Activated CD4-positive, alpha-beta T cell treated with anti-CD3 and anti-CD28 coated beads, Interleukin-2, Interleukin-6, amounts not matched to agents 100 ng/mL and 50 ng/mL, durations not matched to agents 16 hours and 8 hours (primary cell): ENCODE measurements around the gene DPH3.
"Not testable (repeated sequence)": the region's sequence is repeated elsewhere in the genome, so short reads cannot be mapped to it uniquely, and the experiment has no call there.

Experiments
- DNase-seq: peaks from one replicate; pipeline ENCODE4 v3.0.0-alpha.2; 2020

Gene DPH3

DNA sequence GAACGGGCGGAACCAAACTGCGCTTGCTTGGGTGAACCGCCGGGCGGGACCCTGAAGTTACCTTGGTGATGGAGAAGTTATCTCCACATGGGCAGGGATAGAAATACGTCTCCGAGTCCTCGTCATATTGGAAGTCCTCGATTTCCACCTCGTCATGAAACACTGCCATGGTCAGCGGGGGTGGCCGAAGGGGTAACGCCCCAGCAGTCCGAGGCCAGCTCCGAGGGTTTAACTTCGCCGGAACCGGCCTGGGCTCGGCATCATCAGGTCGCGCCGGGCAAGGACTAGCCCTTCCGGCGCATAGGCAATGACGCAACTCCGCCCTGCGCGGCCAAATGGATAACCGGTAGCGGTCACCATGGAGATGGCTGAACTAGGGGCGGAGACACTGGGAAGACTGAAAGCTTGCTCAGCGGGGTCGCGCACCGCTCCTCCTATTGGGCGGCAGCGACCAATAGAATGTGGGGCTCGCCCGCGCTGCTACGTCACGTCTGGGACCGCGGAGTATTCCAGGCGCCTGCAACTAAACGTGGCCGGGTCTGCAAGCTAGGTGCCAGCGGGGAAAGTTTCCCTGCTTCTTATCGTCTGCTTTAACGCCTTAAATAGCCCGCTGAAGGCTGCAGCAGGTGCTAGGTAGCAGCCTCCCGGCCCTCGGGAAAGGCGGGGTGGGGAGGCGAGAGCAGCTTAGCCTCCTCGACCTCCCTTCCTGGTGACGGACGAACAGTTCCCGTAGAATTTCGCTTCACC lies at the start of gene DPH3, which contains the start of gene OXNAD1:
Gene DPH3, minus strand, starts transcription at position 236 of the 747 bp plus-strand sequence. Its CDS starts 67 bp downstream, at position 169.
Gene OXNAD1, plus strand, starts transcription at position 505 of the 747 bp plus-strand sequence. CDS start 5,741 bp downstream, outside the sequence.
- DNase-seq, result peak; percentile 100

DNA sequence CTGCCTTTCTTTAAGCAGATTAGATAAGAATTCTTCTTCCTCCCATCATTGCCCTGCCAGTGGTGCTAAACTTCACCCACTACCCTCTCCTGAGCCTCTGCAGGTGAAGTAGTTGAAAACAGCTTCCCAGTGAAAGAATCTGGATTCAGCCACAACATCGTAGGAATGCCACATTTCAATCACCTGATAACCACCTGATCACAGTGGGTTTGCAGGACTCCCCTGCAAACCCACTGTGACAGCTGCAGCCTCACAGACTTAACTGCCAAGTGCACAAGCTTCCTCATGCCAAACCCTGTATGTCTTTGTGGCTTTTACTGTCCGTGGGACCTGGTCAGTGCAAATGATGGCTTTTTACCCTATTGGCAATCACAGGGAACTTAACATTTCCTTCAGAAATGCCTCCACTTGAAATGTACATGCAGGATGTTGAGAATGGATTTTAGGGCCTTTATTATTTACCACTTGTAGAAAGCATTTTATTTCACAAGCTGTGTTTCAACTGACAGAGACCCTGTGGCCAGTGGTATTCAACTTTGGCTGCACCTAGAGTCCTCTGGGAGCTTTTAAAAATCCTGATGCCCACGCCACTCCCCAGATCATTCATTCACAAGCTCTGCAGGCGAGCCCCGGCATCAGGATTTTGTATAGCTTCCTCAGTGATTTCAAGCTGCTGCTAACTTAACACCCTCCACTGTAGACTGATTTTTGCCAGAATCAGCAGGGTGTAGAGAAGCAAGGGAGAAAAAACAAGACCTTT lies 49.3 kb upstream of the DPH3 start:
- DNase-seq, result no peak

DNA sequence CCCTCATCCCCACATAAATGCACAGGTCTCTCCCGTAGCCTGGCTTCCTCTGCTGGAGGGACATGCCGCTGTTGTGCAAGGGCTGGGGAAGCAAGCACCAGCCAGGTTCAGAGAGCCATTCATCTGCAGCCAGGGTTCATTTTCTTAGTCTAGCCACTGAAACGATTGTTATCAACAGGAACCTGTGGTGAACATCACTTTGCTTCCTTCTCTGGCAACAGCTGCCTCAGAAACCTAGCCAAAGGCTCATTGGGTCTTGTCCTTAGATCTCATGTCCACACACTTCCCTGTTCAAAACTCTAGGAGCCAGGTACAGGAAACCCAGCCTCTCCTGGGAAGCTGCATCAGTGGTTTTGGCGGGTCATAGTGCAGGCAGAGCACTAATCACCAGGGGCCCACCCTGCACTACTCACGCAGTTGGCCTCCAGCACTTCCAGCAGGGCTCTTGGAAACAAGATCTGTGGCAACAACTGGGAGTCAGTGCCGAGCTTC lies 47.3 kb upstream of the DPH3 start:
- peak; percentile 84 for DNase-seq

DNA sequence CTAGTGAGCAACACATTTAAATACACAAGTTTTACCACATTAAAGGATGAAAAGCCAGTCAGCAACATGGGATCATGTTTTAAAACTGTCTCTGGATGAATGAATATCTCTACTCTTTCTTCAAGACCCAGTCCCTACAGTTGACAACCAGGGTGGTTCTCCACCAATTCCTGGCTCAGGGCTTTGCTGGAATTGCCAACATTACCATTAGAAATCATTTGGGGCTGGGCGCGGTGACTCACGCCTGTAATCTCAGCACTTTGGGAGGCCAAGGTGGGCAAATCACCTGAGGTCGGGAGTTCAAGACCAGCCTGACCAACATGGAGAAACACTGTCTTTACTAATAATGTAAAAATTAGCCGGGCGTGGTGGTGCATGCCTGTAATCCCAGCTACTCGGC lies 45.7 kb upstream of the DPH3 start:
- DNase-seq, result not testable (repeated sequence)

DNA sequence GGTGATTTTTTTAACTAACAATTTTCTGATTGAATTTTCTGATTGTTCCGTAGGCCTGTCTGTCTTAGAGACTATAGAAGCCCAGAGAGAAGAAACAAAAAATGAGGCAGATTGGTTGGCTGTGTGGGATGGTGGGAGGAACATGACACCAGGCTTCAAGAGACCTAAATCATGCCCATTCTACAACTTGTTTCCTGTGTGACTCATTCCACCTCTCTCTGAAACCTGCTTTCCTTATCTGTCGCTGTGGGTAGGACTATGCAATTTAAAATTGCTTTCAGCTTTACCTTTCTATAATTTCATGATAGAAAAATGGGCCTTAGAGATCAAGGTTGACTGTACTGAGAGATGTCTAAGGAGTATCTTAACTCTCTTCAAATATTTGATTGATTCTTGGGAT lies 44.8 kb upstream of the DPH3 start:
- peak; percentile 88 for DNase-seq

DNA sequence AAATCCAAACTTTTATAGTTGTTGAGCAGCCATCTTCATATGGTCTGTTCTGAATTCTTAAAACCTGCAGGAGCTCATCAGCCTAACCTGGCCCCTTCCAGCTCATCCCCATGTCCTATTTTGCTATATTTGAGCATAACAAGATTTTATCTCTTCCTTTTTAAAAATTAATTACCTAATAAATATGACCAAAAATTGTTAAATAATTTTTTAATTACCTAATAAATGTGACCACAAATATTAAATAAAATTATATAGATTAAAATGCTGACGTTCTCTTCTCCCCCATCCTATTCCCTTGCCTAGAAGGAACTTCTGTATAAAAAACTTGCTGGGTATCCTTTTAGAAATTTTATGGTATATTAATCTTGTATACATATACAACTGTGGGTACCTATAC lies 44.0 kb upstream of the DPH3 start:
- DNase-seq, result no peak

DNA sequence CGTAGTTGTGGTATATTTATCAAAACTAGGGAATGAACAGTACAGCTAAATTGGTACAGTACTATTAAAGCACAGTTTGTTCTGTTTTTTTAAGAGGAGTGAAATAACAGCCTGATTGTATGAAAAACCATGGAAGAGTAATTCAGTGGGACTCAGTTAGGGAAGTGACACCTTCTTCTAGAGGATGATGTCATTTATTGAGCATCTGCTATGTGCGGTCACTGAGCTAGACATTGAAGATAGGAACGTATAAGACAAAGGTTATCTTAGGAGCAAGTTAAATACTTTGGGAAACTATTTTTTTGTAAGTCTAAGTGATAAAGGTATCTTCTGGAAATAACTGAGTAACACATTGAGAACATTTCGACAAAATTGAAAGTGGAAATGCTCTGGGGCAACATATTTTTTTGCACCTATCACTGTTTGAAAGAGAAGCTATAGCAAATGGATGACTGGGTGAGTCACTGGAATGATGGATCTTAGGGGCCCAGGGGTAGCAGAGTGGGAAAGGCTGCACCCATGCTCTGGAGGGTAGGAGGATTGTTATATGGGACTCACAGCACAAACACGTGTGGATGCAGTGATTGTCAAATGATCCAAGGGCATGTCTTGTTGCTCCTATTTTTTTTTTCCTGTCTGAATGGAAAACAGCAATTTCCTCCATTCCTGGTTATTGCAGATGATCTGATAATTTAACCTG lies 43.2 kb upstream of the DPH3 start:
- no peak for DNase-seq

DNA sequence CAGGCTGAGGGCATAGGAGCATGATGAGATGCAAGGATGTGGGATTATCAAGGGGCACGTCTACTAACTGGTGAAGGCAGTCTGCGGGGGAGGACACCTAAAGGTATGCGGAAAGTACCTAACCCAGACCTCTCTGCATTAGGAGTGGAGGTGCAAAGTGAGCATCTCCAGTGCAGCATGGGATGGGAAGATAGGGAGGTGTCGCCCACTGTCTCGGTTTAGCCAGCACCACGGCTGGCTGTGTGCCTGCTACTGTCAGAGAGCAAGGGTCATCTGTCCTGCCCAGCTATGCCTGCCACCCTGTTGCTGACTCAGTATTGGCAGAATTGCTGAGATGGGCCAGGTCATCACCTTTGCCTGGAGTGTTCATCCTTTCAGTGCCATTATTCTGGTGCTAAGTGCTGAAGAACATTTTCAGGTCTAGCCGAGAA lies 40.4 kb upstream of the DPH3 start:
- DNase-seq, result peak; percentile 48

DNA sequence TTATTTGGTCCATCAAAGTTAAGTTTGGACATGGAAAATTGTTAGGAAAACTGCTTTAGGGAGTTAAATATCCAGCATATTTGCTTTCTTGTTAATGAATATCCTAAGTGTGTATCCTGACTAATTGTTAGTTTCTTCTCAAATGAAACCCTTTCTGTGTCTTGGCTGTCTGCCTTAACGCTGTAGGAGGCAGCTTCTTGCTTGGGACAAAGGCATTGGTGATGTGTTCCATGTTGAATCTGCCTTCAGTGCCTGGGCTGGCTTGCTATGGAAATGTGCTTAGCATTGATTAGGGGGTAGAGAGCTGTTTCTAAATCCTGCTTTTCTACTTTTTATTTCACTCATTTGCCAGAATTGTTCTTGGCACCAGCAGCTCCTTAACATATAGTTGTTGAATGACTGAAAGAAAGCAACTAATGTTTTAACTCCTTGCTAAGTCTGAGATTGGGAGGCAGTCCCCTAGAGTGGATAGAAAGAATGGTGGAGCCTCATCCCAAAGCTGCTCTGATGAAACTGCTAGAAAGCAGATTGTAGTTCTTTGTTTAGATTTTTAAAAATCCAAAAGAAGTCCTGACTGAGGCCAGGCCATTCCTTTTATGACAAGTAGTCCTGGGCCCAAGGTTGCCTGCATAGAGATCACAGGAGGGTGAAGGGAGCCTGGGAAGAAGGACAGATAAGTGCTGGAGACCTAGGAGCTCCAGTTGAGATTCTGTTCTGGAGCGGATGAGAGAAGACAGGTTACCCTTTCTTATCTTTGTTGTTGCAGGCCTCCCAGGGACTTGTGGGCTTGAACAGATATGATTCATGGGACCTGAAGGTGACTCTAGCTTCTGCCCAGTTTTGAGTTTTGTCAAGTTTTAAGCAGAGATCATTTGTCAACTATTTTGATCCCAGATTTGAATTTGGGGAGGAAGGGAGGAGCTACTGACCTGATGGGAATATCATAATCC lies 39.6 kb upstream of the DPH3 start:
- DNase-seq, result no peak

DNA sequence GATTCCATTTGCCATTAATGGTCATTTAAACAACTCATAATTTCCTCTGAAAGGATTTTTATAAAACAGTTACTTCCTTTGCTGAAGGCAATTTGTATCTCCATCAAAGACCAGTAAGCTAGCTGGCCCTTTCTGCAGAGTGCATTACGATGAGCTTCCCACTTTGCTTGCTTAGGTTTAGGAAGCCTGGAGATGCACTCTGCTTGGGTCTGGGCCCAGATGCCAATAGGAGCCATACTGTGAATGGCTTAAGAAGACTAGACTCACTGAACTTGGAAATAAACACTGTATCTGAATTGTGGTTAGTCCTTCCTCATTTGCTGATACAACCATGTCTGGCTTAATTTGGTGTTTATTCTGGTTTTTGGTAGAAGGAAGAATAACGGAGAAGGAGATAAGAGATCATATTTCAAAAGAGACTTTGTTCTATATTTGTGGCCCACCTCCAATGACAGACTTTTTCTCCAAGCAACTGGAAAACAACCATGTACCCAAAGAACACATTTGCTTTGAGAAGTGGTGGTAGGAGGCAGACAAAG lies 38.4 kb upstream of the DPH3 start:
- DNase-seq, result no peak

DNA sequence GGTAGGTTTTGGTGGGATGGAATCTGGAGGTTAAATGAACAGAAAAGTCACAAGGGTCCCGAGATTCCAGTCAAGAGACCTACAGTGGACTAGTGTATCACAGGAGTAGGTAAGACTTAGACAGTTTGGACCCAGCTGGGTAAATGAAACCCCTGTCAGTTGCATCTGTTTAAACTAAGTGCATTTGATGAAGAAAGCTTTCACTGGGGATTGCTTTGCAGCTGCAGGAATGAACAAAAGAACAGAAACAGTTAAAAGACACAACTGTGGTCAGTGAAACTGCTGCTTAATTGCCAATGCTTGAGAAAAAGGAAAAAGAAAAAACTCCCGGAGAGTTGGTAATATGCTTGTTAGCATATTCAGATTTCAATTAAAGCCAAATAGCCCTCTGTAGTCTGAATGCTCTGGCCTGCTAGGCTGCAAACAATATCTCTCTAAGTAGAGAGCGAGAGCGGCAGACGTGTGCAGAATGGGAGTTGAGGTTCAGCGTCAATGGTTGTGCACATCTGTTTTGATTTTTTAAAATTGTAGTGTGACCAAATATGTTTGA lies 37.4 kb upstream of the DPH3 start:
- no peak for DNase-seq

DNA sequence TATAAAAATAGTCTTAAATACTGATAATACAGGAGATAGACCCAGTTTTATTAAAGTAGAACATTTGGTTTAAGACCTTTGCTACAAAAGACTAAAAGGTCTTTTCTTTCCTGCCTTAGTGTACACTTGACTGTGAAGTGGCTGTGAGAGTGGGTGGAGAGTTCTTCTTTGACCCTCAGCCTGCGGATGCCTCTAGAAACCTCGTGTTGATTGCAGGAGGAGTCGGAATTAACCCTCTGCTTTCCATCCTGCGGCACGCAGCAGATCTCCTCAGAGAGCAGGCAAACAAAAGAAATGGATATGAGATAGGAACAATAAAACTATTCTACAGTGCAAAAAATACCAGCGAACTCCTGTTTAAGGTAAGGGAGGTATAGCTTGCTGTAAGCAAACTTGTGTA lies 36.8 kb upstream of the DPH3 start:
- peak; percentile 38 for DNase-seq

DNA sequence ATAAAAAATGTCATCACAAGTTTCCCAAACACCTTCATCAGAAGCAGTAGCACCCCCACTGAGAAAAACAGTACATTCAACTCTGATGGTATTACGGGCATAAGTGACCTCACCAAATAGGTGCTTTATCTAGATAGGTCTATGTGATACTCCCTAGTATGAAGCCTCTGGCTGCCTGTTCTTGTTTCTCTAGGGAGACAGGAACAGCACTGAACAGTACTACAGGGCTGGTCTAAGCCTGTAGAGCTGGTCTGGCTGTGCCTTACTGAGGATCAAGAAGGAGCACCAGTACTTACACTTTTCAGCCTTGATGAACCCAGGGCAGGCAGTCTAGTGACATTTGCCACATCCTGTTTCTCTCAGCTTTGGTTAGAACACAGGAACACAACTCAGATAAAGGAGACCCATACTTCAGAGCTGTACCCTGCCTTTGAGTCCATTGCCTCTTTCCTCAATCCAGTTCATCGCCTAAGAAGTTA lies 36.2 kb upstream of the DPH3 start:
- peak; percentile 75 for DNase-seq

DNA sequence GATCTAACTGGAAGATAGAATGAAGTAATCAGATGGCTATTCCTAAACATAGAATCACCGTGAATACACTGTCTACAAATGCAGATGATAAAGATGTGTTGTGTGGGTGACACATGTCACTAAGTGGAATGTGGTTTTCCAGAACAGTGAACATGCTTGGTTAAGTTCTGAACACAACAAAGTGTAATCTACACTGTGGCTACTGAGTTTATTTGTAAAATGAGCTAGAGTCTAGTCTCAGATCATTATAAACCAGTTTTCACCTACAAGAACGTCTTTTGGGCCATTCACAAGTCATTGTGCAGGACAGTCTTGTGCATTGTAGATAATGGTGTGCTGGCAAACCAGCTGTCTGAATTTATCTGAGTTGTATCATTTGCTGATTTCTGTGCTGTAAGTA lies 35.6 kb upstream of the DPH3 start:
- no peak for DNase-seq

DNA sequence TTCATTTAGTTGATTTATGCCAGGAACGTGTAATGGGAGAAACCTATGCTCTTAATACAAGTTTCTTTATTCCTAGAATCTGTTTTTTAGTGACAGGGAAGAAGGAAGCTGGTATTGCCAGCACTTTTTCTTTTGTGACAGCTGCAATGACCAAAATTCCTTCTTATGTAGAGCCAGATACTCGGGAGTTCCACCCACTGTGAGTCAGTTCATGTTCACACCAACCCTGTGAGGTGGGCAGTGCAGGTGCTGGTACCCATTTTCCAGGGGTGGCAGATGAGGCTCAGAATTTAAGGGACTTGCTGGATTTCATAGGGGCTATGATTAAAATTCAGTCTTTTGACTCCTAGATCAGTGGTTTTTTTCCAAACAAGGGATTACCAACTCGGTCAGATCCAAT lies 35.0 kb upstream of the DPH3 start:
- no peak for DNase-seq

DNA sequence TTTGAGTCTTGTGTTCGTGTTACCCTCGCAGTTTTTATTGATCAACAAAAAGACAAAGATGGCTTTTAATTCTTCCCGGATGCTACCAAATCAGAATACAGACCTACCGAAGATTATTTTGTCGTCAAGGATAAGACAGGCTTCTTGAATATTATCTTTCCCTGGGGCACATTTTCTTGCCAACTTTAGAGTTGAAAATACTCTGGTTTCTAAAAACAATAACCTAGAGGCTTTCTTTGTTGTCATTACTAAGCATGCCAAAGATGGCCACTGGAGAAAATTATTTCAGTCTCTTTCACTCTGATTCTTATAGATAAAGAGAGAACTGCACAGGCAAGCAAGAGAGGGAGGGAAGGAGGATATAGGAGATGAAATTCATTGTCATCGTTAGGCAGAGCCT lies 34.1 kb upstream of the DPH3 start:
- no peak for DNase-seq

DNA sequence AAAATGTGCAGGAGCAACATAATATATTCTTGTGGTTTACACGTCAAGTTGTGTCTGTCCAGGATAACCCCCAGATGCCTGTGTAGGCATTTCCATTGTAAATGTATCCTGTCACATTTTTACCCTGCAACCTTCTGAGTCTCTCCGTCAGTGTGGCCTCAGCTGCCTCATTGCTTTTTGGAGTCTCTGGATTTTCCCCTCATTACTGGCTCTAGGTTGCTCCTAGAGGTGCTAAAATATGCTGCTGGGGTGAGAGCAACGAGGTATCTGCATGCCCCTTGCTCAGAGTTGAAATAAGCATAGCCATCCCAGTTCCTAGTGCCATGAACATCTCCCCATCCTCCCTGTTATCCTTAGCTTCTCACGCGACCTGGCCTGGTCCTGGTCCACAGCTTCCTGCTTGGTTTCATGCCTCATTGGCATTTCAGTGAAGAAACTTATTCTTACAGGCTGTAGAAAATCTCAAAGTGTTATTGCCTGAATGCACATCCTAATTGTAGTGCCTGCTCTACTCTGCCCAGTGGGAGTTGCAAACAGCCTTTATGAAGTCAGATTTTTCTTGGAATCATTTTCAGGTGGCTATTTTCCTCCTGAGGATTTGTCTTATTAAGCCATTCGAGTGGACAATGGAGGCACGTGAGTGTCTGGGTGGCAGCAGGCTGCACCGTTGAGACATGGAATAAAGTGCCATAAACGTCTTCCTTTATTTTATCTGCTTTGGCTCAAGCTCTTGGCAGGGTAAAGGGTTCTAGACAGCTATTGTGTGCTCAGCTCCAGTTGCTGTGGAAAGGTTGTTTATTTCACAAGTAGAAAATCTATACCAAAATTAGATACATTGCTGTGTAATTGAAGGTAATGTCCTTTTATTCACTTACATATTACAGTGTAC lies 33.5 kb upstream of the DPH3 start:
- DNase-seq, result no peak

DNA sequence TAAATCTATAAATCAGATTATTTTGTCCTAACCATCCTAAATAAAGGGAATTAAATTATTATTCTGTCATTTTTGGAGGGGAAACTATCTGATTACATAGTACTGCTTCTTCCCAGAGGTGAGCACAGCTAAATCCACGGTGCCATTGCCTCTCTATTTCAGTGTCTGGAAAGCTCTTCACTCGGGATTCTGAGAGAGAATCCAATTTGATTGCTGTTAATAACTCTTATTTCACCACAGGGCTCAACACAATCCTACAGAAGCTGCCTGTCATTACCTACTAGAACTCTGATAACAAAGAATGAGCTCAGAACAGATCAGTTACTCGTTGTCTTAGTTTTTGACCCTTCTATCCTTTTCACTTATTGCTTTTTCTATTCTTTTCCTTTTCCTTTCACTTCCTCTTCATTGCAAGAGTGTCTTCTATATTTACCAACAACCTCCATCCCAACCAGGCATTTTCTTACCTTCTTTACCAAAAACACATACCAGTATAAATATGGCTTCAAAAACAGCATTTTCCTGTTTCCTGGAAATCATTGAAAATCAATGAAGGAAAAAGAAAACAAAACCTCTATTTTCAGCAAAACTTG lies 30.7 kb upstream of the DPH3 start:
- no peak for DNase-seq

DNA sequence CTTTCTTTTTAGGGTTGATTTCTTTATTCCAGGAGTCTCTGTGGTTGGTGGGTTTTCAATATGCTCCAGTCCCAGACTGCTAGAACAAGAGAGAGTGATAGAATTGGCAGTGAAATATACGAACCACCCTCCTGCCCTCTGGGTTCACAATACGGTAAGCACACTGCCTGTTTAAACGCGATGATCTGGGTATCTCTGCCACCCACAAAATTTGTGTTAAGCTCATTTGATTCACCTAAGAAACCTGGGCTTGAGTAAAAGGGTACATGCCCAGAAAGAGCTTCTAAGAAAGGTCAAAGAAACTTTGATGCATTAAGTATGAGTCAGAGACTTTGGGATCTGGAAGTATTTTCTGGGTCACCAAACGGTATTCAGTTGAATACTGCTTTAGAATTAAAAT lies 30.1 kb upstream of the DPH3 start:
- no peak for DNase-seq

DNA sequence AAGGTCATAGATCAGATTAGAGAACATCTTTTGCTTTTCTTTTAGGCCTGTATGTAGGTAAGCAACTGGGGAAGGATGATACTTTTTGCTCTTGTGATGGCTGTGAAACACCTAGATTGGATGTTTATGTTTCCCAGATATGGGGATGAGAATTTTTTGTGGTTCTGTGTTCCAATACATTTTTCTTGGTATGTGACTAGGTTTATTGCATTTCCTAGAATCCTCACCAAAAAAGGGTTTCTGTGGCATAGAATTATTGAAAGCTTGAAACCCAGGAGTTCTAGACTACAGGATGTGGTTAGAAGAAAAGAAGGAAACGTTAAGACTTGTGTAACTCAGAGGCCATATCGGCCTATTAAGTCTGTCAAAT lies 26.1 kb upstream of the DPH3 start:
- peak; percentile 82 for DNase-seq
